HepG2 (cell line): ENCODE data around the gene SQSTM1. TPM values are rescaled to one million over a fixed set of nuclear protein-coding genes. Genes with fewer than 3 reads are reported as not detected.

ENCODE experiments used
- BORCS8-MEF2B ChIP-seq: sonication (generic); formaldehyde crosslinking; IDR thresholded peaks from 2 replicates; pipeline ENCODE4 v1.8.0; 2022; ENCODE audit warnings: mild to moderate bottlenecking, missing genetic modification reagents
- CBX2 ChIP-seq, 2 experiments: fragments of 200-600 bp in 1 of 2; sonication (generic); formaldehyde crosslinking in 1 of 2; IDR thresholded peaks; 2 replicates each; pipeline versions ENCODE4 v1.7.0 to v1.8.1; 2018 to 2022; ENCODE audit warnings: low read depth in 2 of 2, low read length in 1 of 2, mild to moderate bottlenecking in 1 of 2, missing genetic modification reagents in 1 of 2
- ELF3 ChIP-seq: IDR thresholded peaks from 2 replicates; pipeline ENCODE4 v1.6.1; 2016; ENCODE audit warnings: missing genetic modification reagents, missing compliant biosample characterization
- EP300 ChIP-seq, 3 experiments: sonication (generic) in 1 of 3; formaldehyde crosslinking in 1 of 3; IDR thresholded peaks; 2 replicates each; pipeline versions ENCODE4 v1.5.1 to v1.6.1; 2011 to 2020; ENCODE audit warnings: low read depth in 2 of 3, low read length in 2 of 3, borderline replicate concordance in 1 of 3, improper control_type of control experiment in 1 of 3, mild to moderate bottlenecking in 1 of 3, missing genetic modification reagents in 1 of 3, moderate library complexity in 1 of 3
- FOXC1 ChIP-seq: sonication (generic); formaldehyde crosslinking; IDR thresholded peaks from 2 replicates; pipeline ENCODE4 v1.8.0; 2022; ENCODE audit warnings: mild to moderate bottlenecking, missing genetic modification reagents, borderline replicate concordance
- HDAC1 ChIP-seq: sonication (generic); formaldehyde crosslinking; IDR thresholded peaks from 2 replicates; pipeline ENCODE4 v1.5.1; 2020; ENCODE audit warnings: mild to moderate bottlenecking, missing genetic modification reagents
- KLF11 ChIP-seq: IDR thresholded peaks from 2 replicates; pipeline ENCODE4 v1.6.1; 2016; ENCODE audit warnings: missing compliant biosample characterization
- MLLT10 ChIP-seq: sonication (generic); formaldehyde crosslinking; IDR thresholded peaks from 2 replicates; pipeline ENCODE4 v1.4.0; 2020; ENCODE audit warnings: missing genetic modification reagents
- MYC ChIP-seq: sonication (generic); formaldehyde crosslinking; IDR thresholded peaks from 2 replicates; pipeline ENCODE4 v1.9.0; 2021; ENCODE audit warnings: missing genetic modification reagents, borderline replicate concordance
- REL ChIP-seq: sonication (generic); formaldehyde crosslinking; conservative IDR thresholded peaks from 2 replicates; pipeline ENCODE4 v1.8.0; 2022; ENCODE audit warnings: mild to moderate bottlenecking, missing genetic modification reagents, moderate library complexity
- SIN3A ChIP-seq: IDR thresholded peaks from 2 replicates; pipeline ENCODE4 v1.6.1; 2011; ENCODE audit warnings: low read depth, mild to moderate bottlenecking, control low read depth, low read length, borderline replicate concordance
- ZEB1 ChIP-seq: IDR thresholded peaks from 2 replicates; pipeline ENCODE4 v1.6.1; 2012; ENCODE audit warnings: mild to moderate bottlenecking, low read depth, inconsistent platforms; ENCODE audit not compliant: insufficient replicate concordance
- ZFP82 ChIP-seq: sonication (generic); formaldehyde crosslinking; IDR thresholded peaks from 2 replicates; pipeline ENCODE4 v1.5.1; 2020; ENCODE audit warnings: mild to moderate bottlenecking, missing genetic modification reagents, borderline replicate concordance
- ZMYM3 ChIP-seq: sonication (generic); formaldehyde crosslinking; IDR thresholded peaks from 2 replicates; pipeline ENCODE4 v1.5.1; 2020; ENCODE audit warnings: mild to moderate bottlenecking, missing genetic modification reagents
- ZNF619 ChIP-seq: sonication (generic); formaldehyde crosslinking; IDR thresholded peaks from 2 replicates; pipeline ENCODE4 v1.4.0; 2020; ENCODE audit warnings: mild to moderate bottlenecking, missing genetic modification reagents
- ZNF777 ChIP-seq: sonication (generic); formaldehyde crosslinking; IDR thresholded peaks from 2 replicates; pipeline ENCODE4 v1.4.0; 2020; ENCODE audit warnings: missing genetic modification reagents
- ZNF788 ChIP-seq: sonication (generic); formaldehyde crosslinking; IDR thresholded peaks from 2 replicates; pipeline ENCODE4 v1.5.0; 2020; ENCODE audit warnings: mild to moderate bottlenecking, missing genetic modification reagents, borderline replicate concordance
- ZSCAN22 ChIP-seq: sonication (generic); formaldehyde crosslinking; IDR thresholded peaks from 2 replicates; pipeline ENCODE4 v1.4.0; 2020; ENCODE audit warnings: mild to moderate bottlenecking, missing genetic modification reagents
- ZSCAN25 ChIP-seq: sonication (generic); formaldehyde crosslinking; IDR thresholded peaks from 2 replicates; pipeline ENCODE4 v1.8.0; 2022; ENCODE audit warnings: mild to moderate bottlenecking, missing genetic modification reagents
- ZSCAN29 ChIP-seq: sonication (generic); formaldehyde crosslinking; conservative IDR thresholded peaks from 2 replicates; pipeline ENCODE4 v1.4.0; 2020; ENCODE audit warnings: mild to moderate bottlenecking, missing genetic modification reagents
- polyA plus RNA-seq, 8 experiments: library from polyadenylated mRNA; depleted of rRNA in 3 of 8; stranded (reverse) in 7 of 8; unstranded in 1 of 8; fragments of >200 nt; fragmentation: Illumina TruSeq in 4 of 8; extraction: Trizol in 4 of 8; gene quantifications; 2 replicates each; pipeline versions ENCODE4 v1.2.1 to v1.2.3, GENCODE V29; 2011 to 2016; ENCODE audit warnings: low read depth in 4 of 8, missing spikeins in 1 of 8, mixed read lengths in 1 of 8; ENCODE audit not compliant: insufficient read depth in 1 of 8
- total RNA-seq, 5 experiments: library from RNA; depleted of rRNA; stranded (reverse); fragments of >200 nt; fragmentation: Illumina TruSeq; extraction: Trizol; gene quantifications; 2 replicates each; pipeline ENCODE4 v1.2.3, GENCODE V29; 2016; ENCODE audit warnings: low read depth in 1 of 5
- TF ChIP-seq, protein P1 (sequence below): IDR thresholded peaks from 2 replicates; pipeline ENCODE4 v1.6.1; 2016
- TF ChIP-seq, protein P2 (sequence below), 2 experiments: sonication (generic) in 1 of 2; formaldehyde crosslinking in 1 of 2; IDR thresholded peaks; 2 replicates each; pipeline versions ENCODE4 v1.5.1 to v1.6.1; 2011 to 2020; ENCODE audit warnings: borderline replicate concordance in 1 of 2, low read depth in 1 of 2, low read length in 1 of 2, mild to moderate bottlenecking in 1 of 2, missing genetic modification reagents in 1 of 2, moderate library complexity in 1 of 2
- TF ChIP-seq, protein P3 (sequence below): sonication (generic); formaldehyde crosslinking; IDR thresholded peaks from 2 replicates; pipeline ENCODE4 v1.4.0; 2020; ENCODE audit warnings: missing genetic modification reagents

The SQSTM1 gene
- total and polyA plus RNA-seq, 2 of the 13 experiments (the other 11 are each of a cell fraction or from before 2014, with no cell fraction given): 90.9 to 160 TPM

DNA sequence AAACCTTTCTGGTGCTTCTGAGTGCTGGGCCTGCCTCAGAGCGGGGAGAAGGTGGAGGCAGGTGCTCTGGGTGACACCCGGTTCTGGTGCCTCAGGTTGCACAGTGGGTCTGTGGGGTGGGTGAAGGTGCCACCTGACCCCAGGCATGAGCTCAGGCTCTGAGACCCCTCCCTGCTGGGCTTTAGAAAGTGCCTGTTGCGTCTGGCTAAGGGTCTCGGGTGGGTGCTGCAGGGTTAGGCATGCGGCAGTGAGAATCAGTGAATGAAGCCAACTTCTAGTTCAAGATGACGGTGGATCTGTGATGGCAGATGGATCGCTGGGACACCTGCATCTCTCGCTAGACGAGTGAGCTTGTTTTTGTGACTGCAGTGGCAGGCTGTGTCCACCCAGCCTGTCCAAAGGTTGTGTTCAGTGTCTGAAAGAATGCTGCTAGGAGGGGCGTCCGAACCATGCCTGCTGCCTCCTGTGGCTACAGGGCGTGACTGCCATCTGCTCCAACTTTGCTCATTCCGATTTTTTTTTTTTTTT is 5.0 kb downstream of the SQSTM1 start (continued):
- TF ChIP-seq CBX2 (IDR thresholded peaks at IDR 0.05; ENCODE audit: low read depth, low read length) (no peak), CBX2 (CRISPR knock-in tag; IDR thresholded peaks at IDR 0.05; ENCODE audit: low read depth) (no peak), ZNF788 (no peak), ZEB1 (no peak), HDAC1 (CRISPR knock-in tag) (peak; percentile 63; the same call in 1 of the 2 replicates), KLF11 (CRISPR knock-in tag) (no peak), MYC (peak; percentile 48; the same call in 1 of the 2 replicates), BORCS8-MEF2B (CRISPR knock-in tag) (no peak), ELF3 (CRISPR knock-in tag) (no peak), SIN3A (no peak), REL (CRISPR knock-in tag) (no peak), FOXC1 (peak; percentile 60; the same call in 1 of the 2 replicates), EP300 (IDR thresholded peaks at IDR 0.05; ENCODE audit: low read depth in 2 of 2, low read length in 2 of 2) (no peak; a peak in 1 of 4 replicates), EP300 (CRISPR knock-in tag; IDR thresholded peaks at IDR 0.05; ENCODE audit: borderline replicate concordance) (no peak), ZSCAN29 (CRISPR knock-in tag) (no peak), ZMYM3 (CRISPR knock-in tag) (0 out of 2 replicates have a peak, but pooled peaks have one; percentile 24), ZSCAN22 (no peak), ZNF777 (CRISPR knock-in tag) (no peak), ZSCAN25 (no peak), ZFP82 (CRISPR knock-in tag) (no peak), MLLT10 (CRISPR knock-in tag) (no peak), ZNF619 (no peak)
- TF ChIP-seq, protein P1, sequence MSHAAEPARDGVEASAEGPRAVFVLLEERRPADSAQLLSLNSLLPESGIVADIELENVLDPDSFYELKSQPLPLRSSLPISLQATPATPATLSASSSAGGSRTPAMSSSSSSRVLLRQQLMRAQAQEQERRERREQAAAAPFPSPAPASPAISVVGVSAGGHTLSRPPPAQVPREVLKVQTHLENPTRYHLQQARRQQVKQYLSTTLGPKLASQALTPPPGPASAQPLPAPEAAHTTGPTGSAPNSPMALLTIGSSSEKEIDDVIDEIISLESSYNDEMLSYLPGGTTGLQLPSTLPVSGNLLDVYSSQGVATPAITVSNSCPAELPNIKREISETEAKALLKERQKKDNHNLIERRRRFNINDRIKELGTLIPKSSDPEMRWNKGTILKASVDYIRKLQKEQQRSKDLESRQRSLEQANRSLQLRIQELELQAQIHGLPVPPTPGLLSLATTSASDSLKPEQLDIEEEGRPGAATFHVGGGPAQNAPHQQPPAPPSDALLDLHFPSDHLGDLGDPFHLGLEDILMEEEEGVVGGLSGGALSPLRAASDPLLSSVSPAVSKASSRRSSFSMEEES: no peak
- TF ChIP-seq, protein P2, sequence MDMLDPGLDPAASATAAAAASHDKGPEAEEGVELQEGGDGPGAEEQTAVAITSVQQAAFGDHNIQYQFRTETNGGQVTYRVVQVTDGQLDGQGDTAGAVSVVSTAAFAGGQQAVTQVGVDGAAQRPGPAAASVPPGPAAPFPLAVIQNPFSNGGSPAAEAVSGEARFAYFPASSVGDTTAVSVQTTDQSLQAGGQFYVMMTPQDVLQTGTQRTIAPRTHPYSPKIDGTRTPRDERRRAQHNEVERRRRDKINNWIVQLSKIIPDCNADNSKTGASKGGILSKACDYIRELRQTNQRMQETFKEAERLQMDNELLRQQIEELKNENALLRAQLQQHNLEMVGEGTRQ (IDR thresholded peaks at IDR 0.05; ENCODE audit: low read depth, low read length): no peak
- TF ChIP-seq, protein P2 (CRISPR knock-in tag; IDR thresholded peaks at IDR 0.05; ENCODE audit: borderline replicate concordance): no peak
- TF ChIP-seq, protein P3, sequence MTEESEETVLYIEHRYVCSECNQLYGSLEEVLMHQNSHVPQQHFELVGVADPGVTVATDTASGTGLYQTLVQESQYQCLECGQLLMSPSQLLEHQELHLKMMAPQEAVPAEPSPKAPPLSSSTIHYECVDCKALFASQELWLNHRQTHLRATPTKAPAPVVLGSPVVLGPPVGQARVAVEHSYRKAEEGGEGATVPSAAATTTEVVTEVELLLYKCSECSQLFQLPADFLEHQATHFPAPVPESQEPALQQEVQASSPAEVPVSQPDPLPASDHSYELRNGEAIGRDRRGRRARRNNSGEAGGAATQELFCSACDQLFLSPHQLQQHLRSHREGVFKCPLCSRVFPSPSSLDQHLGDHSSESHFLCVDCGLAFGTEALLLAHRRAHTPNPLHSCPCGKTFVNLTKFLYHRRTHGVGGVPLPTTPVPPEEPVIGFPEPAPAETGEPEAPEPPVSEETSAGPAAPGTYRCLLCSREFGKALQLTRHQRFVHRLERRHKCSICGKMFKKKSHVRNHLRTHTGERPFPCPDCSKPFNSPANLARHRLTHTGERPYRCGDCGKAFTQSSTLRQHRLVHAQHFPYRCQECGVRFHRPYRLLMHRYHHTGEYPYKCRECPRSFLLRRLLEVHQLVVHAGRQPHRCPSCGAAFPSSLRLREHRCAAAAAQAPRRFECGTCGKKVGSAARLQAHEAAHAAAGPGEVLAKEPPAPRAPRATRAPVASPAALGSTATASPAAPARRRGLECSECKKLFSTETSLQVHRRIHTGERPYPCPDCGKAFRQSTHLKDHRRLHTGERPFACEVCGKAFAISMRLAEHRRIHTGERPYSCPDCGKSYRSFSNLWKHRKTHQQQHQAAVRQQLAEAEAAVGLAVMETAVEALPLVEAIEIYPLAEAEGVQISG (CRISPR knock-in tag): peak; percentile 76
